Measurements from ENCODE around the gene CSTF2.

The CSTF2 gene

GRCh38 chrX:100871594-100872560 is 51.7 kb downstream of the CSTF2 start:
- no peak for DNase-seq (ENCODE audit: low spot score)

GRCh38 chrX:100874325-100874724 is 54.1 kb downstream of the CSTF2 start, which contains the start of gene NOX1:
NOX1 (minus strand) TSS chrX:100874359; CDS start chrX:100874139, 220 bp downstream.
- no peak for DNase-seq (ENCODE audit: low spot score)

- DNase-seq (ENCODE audit: low spot score): no peak
These were observed 60.2 kb downstream of the CSTF2 start for GRCh38 chrX:100880368-100880767.

- no peak for DNase-seq (ENCODE audit: low spot score)
These were observed 63.5 kb downstream of the CSTF2 start for GRCh38 chrX:100883654-100884053.
